WERI-Rb-1 (cell line): ENCODE data around the gene EID2B.
A peak's percentile ranks its signal among the peaks of the same experiment; 100 is the strongest.

Experiments
- DNase-seq: peaks from one replicate; pipeline ENCODE4 v3.0.0-alpha.2; 2020
- H3K27ac ChIP-seq: fragments of 250-450 bp; sonication (Bioruptor Pico); 2 replicates; pipeline ENCODE4 v1.5.1; 2020; ENCODE audit warnings: mild to moderate bottlenecking, moderate library complexity
- H3K27me3 ChIP-seq: fragments of 250-450 bp; sonication (Bioruptor Pico); 2 replicates; pipeline ENCODE4 v1.5.1; 2021; ENCODE audit warnings: mild to moderate bottlenecking, low read depth, moderate library complexity; ENCODE audit not compliant: insufficient read depth, severe bottlenecking
- H3K36me3 ChIP-seq: fragments of 250-450 bp; sonication (Bioruptor Pico); 2 replicates; pipeline ENCODE4 v1.5.1; 2020; ENCODE audit warnings: mild to moderate bottlenecking, moderate library complexity
- H3K4me3 ChIP-seq: 2 replicates; pipeline ENCODE4 v1.5.1; 2011; ENCODE audit warnings: low read depth, mild to moderate bottlenecking, control low read depth, low read length
- H3K9me3 ChIP-seq: fragments of 250-450 bp; sonication (Bioruptor Pico); 2 replicates; pipeline ENCODE4 v1.5.1; 2021; ENCODE audit warnings: mild to moderate bottlenecking, moderate library complexity; ENCODE audit not compliant: severe bottlenecking
- CTCF ChIP-seq: IDR thresholded peaks from 2 replicates; pipeline ENCODE4 v1.5.1; 2011; ENCODE audit warnings: low read depth, mild to moderate bottlenecking, control low read depth, inconsistent platforms, low read length

The EID2B gene

GRCh38 chr19:39489756-39490155 is 42.9 kb downstream of the EID2B start:
- Histone ChIP-seq H3K9me3 (no peaks in the 10 kb centered on the region), H3K4me3 (no peak overlapping the region), H3K36me3 (peaks cover 73% of the 10 kb centered on the region), H3K27ac (no peak overlapping the region), H3K27me3 (no peaks in the 10 kb centered on the region)
- DNase-seq, result no peak
- TF ChIP-seq CTCF, result no peak

- H3K9me3 ChIP-seq, result no peaks in the 10 kb centered on the region
- H3K27ac ChIP-seq, result peak overlapping the region; percentile 92
- peaks cover 64% of the 10 kb centered on the region for H3K36me3 ChIP-seq
- no peak for TF ChIP-seq CTCF
- H3K4me3 ChIP-seq, result no peak overlapping the region
- H3K27me3 ChIP-seq, result no peaks in the 10 kb centered on the region
- peak; percentile 90 for DNase-seq
Observed at GRCh38 chr19:39483141-39483540, 49.5 kb downstream of the EID2B start.

GRCh38 chr19:39481676-39482075 is 51.0 kb downstream of the EID2B start:
- Histone ChIP-seq H3K36me3 (peaks cover 55% of the 10 kb centered on the region), H3K27me3 (no peaks in the 10 kb centered on the region), H3K27ac (peak overlapping the region; percentile 92), H3K4me3 (peak overlapping the region; percentile 100), H3K9me3 (no peaks in the 10 kb centered on the region)
- no peak for DNase-seq
- no peak for TF ChIP-seq CTCF

GRCh38 chr19:39481229-39481545 is 51.5 kb downstream of the EID2B start:
- H3K36me3 ChIP-seq, result peaks cover 52% of the 10 kb centered on the region
- no peak for DNase-seq
- no peak for TF ChIP-seq CTCF

More at GRCh38 chr19:39481229-39481545, 51.5 kb downstream of the EID2B start:
- H3K27me3 ChIP-seq, result no peaks in the 10 kb centered on the region
- no peaks in the 10 kb centered on the region for H3K9me3 ChIP-seq
- peak overlapping the region; percentile 100 for H3K4me3 ChIP-seq
- peak overlapping the region; percentile 92 for H3K27ac ChIP-seq
